HFF-Myc (cell line): ENCODE results near the gene CDK5RAP3.
A peak's percentile ranks its signal among the peaks of the same experiment; 100 is the strongest.
"Not testable (repeated sequence)": the region's sequence is repeated elsewhere in the genome, so short reads cannot be mapped to it uniquely, and the experiment has no call there.

Experiments used
- DNase-seq: peaks from one replicate; pipeline ENCODE4 v3.0.0-alpha.2; 2011; ENCODE audit warnings: low read depth; ENCODE audit errors: extremely low read depth
- H3K4me3 ChIP-seq: replicated peaks from 2 replicates; pipeline ENCODE4 v1.5.1; 2011; ENCODE audit warnings: low read depth, mild to moderate bottlenecking, control low read depth, low read length
- TF ChIP-seq, protein P1 (sequence below): IDR thresholded peaks from 2 replicates; pipeline ENCODE4 v1.5.1; 2012; ENCODE audit warnings: mild to moderate bottlenecking, low read depth, low read length, control low read depth; ENCODE audit errors: missing control alignments

The CDK5RAP3 gene

DNA sequence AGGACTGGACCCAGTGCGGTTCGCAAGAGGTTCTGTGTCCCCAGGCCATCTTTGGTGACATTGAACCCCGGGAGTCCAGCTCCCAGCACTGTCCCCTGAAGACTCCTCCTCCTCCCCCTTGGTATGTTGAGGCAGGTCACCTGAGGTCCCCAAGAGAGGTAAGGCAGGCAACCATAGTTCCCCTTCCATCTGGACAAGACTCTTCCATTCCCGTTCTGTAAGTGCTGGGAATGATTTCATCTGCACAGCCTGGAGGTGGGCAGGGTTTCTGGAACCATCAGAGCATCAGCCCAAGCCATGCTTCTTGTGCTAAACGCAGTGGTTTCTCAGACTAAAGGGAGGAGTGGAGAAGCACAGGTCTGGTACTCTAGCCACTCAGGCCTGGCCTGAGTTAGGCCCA, 41.7 kb downstream of the CDK5RAP3 start:
- no peak for DNase-seq
- H3K4me3 ChIP-seq: peak overlapping the region; percentile 28; the same call in 1 of the 2 replicates
- TF ChIP-seq, protein P1, sequence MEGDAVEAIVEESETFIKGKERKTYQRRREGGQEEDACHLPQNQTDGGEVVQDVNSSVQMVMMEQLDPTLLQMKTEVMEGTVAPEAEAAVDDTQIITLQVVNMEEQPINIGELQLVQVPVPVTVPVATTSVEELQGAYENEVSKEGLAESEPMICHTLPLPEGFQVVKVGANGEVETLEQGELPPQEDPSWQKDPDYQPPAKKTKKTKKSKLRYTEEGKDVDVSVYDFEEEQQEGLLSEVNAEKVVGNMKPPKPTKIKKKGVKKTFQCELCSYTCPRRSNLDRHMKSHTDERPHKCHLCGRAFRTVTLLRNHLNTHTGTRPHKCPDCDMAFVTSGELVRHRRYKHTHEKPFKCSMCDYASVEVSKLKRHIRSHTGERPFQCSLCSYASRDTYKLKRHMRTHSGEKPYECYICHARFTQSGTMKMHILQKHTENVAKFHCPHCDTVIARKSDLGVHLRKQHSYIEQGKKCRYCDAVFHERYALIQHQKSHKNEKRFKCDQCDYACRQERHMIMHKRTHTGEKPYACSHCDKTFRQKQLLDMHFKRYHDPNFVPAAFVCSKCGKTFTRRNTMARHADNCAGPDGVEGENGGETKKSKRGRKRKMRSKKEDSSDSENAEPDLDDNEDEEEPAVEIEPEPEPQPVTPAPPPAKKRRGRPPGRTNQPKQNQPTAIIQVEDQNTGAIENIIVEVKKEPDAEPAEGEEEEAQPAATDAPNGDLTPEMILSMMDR: no peak

DNA sequence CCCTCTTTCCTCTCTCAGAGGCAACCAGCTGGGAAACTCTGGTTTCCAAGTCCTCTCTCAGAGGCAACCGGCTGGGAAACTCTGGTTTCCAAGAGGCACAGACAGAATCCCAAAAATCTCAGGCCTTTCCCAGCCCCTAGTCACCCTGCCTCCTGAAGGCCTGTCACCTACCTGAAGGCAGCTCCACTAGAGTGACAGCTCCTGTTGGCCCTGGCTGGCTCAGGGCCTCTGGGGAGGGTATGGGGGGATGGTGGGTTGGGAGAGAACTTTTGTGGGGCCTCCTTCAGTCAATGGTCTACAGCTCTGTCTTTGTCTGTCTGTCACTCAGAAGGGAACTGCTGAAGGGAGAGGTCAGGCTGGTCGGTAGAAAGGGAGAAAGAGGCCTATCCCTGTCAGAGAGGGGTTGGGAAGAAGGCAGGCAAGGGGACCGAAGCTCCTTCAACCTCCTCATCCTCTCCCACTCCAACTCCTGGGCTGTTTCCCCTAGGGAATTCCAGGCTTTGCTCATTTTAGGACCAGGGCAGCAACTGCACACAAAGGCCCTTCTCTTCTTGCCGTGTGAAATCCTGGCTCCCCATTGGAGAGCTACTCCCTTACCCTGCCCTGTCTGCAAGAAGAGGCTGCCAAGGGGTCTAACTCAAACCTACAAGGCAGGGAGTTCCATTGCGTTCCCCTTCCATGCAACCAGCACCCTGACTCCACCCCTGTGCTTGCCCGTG, 43.1 kb downstream of the CDK5RAP3 start:
- no peak for DNase-seq
- TF ChIP-seq, protein P1: no peak
- no peak overlapping the region for H3K4me3 ChIP-seq

DNA sequence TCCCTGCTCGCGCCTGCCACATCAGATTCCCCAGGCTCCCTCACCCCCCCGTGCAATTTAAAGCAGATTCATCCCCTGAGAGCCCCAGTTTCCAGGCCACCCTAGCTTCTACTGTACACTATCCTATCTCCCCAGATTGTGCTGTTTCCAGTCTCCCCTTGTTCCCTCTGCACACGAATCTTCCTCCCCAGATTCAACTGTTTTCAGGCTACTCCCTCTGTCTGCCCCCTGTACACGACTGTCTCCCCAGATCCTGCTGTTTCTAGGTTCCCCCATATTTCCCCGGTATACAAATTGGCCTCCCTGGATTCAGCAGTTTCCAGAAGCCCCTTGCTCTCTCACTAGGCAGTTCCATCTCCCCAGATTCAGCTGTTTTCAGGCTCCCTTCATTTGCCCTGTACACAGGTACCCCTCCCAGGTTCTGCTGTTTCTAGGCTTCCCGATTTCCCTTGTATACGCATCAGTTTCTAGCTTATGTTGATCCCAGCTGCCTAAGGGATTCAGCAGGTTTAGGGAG, 43.7 kb downstream of the CDK5RAP3 start:
- TF ChIP-seq, protein P1: no peak
- DNase-seq: no peak
- H3K4me3 ChIP-seq: no peak overlapping the region

DNA sequence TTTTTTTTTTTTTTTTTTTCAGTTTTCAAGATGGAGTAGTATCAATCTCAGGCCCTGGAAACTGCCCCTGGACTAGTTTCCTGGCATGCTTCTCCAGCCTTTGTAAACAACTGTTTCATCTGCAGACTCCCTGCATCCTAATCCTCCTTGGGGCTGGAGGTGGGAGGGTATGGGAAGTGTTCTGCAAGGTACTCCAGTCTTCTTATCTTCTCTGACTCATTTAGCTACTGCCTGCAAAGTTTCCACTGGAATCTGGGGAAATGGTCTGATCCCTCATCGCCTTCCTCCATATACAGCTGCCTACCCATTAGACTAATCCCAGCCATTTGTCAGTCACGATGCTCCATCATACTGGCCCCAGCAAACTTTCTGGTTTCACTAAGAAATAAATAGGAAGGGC, 45.2 kb downstream of the CDK5RAP3 start:
- DNase-seq: no peak
- TF ChIP-seq, protein P1: no peak

DNA sequence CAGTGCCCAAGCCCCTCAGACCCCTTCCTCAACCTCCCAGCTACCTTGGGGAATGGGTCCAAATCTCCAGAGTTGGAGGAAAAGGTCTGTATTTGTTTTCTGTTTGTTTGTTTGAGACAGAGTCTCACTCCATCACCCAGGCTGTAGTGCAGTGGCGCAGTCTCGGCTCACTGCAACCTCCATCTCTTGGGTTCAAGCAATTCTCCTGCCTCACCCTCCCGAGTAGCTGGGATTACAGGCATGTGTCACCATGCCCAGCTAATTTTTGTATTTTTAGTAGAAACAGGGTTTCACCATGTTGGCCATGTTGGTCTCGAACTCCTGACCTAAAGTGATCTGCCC, 46.9 kb downstream of the CDK5RAP3 start:
- not testable (repeated sequence) for H3K4me3 ChIP-seq, DNase-seq

More for the DNA sequence above, 45.2 kb downstream of the CDK5RAP3 start:
- no peak overlapping the region for H3K4me3 ChIP-seq

DNA sequence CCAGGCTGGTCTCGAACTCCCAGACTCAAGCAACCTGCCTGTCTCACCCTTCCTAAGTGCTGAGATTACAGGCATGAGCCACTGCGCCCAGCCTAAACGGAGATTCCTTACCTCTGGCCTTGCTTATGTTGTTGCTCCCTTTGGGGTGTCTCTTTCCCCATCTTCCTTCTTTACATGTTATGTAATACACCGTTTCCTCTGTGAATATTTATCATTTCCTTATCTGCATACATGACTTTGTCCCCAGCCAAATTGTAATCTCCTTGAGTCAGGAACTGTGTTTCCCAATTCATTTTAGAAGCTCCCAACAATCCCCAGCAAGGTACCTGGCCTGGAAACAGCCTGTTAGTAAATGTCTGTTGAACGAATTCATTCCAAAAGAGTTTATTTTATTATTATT, 51.0 kb downstream of the CDK5RAP3 start:
- TF ChIP-seq, protein P1: no peak
- H3K4me3 ChIP-seq: no peak overlapping the region
- no peak for DNase-seq

DNA sequence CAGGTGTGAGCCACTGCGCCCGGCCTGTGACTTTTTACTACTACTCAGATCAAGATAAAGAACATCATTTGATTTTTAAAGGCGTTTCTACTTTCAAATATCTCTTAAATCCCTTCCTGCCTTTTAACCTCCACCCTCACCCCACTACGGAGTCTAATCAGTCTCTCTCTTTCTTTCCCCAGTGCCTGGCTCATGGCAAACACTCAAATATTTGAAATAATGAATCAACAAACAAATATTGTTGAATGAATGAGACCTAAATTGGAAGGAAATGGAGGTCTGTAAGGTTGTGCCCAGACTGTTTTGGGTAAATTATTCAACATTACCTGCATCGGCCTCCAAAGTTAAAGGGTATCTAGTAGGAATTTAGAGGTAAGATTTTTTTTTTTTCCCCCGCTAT, 52.0 kb downstream of the CDK5RAP3 start:
- no peak for DNase-seq
- no peak overlapping the region for H3K4me3 ChIP-seq
- TF ChIP-seq, protein P1: no peak
